Measurements from ENCODE around the gene EFNA1. TPM values are rescaled to one million over a fixed set of nuclear protein-coding genes. Genes with fewer than 3 reads are reported as not detected.

The EFNA1 gene
- total and polyA plus RNA-seq, 2 of the 13 experiments (the other 11 are each of a cell fraction or from before 2014, with no cell fraction given) = 81.8 to 874 TPM

DNA sequence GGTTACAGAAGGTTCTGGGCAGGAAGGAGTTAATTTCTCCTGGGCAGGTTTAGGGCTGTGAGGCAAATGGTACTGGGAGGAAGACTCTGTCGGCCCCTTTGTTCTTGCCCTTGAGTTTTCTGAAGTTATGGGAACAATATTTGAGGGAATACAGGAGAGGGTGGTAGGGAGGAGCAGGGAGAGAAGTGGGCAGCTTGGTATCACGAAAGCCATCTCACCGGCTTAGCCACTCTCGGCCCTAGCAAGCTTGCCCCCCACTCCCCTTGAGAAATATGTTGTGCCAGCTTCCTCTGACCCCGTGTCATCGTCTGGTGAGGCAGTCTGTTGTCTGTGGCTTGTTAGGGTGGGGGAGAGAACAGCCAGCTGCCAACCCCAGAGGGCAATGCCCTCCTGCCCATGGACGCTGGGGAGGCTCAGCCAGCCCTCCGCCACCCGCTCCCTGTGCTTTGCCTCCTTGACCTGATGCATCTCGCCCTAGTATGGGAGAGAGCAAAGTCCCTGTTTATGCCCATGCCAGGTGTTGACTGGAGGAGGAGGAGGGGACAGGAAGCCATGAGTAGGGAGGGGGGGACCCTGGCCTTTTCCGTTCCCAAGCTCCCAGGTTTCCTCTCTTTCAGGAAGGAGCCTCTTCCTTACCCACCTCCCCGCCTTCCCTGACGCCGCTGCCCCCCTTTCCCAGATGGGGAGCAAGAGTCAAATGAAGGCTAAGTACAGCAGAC, 1.2 kb downstream of the EFNA1 start (continued):
- no peak for TF ChIP-seq NFAT5 (CRISPR knock-in tag; IDR thresholded peaks at IDR 0.05)
- TF ChIP-seq HMGA1 (CRISPR knock-in tag; conservative IDR thresholded peaks at IDR 0.05) = no peak
- no peak for TF ChIP-seq ZNF337 (CRISPR knock-in tag; IDR thresholded peaks at IDR 0.05; ENCODE audit: borderline replicate concordance, low read depth)
- TF ChIP-seq TBX3 (IDR thresholded peaks at IDR 0.05; ENCODE audit: borderline replicate concordance) = no peak
- peak; percentile 75; the same call in 1 of the 2 replicates for TF ChIP-seq TGIF2 (CRISPR knock-in tag; IDR thresholded peaks at IDR 0.05)
- TF ChIP-seq, protein P1, sequence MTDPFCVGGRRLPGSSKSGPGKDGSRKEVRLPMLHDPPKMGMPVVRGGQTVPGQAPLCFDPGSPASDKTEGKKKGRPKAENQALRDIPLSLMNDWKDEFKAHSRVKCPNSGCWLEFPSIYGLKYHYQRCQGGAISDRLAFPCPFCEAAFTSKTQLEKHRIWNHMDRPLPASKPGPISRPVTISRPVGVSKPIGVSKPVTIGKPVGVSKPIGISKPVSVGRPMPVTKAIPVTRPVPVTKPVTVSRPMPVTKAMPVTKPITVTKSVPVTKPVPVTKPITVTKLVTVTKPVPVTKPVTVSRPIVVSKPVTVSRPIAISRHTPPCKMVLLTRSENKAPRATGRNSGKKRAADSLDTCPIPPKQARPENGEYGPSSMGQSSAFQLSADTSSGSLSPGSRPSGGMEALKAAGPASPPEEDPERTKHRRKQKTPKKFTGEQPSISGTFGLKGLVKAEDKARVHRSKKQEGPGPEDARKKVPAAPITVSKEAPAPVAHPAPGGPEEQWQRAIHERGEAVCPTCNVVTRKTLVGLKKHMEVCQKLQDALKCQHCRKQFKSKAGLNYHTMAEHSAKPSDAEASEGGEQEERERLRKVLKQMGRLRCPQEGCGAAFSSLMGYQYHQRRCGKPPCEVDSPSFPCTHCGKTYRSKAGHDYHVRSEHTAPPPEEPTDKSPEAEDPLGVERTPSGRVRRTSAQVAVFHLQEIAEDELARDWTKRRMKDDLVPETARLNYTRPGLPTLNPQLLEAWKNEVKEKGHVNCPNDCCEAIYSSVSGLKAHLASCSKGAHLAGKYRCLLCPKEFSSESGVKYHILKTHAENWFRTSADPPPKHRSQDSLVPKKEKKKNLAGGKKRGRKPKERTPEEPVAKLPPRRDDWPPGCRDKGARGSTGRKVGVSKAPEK (CRISPR knock-in tag; IDR thresholded peaks at IDR 0.05; ENCODE audit: borderline replicate concordance) = peak; percentile 79; the same call in 1 of the 2 replicates
- TF ChIP-seq, protein P2, sequence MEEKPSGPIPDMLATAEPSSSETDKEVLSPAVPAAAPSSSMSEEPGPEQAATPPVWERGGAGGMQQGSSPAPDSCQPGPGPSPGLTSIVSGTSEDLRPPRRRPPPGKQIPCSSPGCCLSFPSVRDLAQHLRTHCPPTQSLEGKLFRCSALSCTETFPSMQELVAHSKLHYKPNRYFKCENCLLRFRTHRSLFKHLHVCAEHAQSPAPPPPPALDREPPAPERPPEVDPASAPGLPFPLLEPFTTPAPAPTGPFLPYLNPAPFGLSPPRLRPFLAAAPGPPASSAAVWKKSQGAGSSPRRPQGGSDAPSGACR (CRISPR knock-in tag; IDR thresholded peaks at IDR 0.05) = no peak
- 0 out of 2 replicates have a peak, but pooled peaks have one; percentile 21 for TF ChIP-seq MIXL1 (CRISPR knock-in tag; IDR thresholded peaks at IDR 0.05)
- TF ChIP-seq POLR2AphosphoS2 (IDR thresholded peaks at IDR 0.05; ENCODE audit: low read depth, low read length) = no peak
- TF ChIP-seq HCFC1 (IDR thresholded peaks at IDR 0.05; ENCODE audit: low read depth, low read length) = no peak
- TF ChIP-seq AKNA (CRISPR knock-in tag; IDR thresholded peaks at IDR 0.05; ENCODE audit: borderline replicate concordance) = no peak
- TF ChIP-seq GRHL1 (CRISPR knock-in tag; conservative IDR thresholded peaks at IDR 0.05) = no peak
- TF ChIP-seq ZNF256 (CRISPR knock-in tag; conservative IDR thresholded peaks at IDR 0.05) = no peak

All from HepG2 (cell line).